ENCODE data around the gene CPNE5.

The CPNE5 gene

GRCh38 chr6:36787210-36787609, 52.0 kb downstream of the CPNE5 start:
- TF ChIP-seq ZBTB7A (IDR thresholded peaks at IDR 0.05; ENCODE audit: low read depth): no peak
- TF ChIP-seq NFIC (IDR thresholded peaks at IDR 0.05): no peak
- TF ChIP-seq USF1 (IDR thresholded peaks at IDR 0.05): no peak
- TF ChIP-seq TCF12 (IDR thresholded peaks at IDR 0.05; ENCODE audit: low read depth): no peak
- no peak for TF ChIP-seq FOXM1 (IDR thresholded peaks at IDR 0.05; ENCODE audit: borderline replicate concordance, low read depth)
- no peak for TF ChIP-seq RAD21 (IDR thresholded peaks at IDR 0.05; ENCODE audit: low read depth)
- no peak for TF ChIP-seq EP300 (IDR thresholded peaks at IDR 0.05; ENCODE audit: borderline replicate concordance)
- TF ChIP-seq CREB1 (IDR thresholded peaks at IDR 0.05; ENCODE audit: low read depth): no peak
- TF ChIP-seq CEBPB (IDR thresholded peaks at IDR 0.05): no peak
- TF ChIP-seq YY1 (IDR thresholded peaks at IDR 0.05; ENCODE audit: low read depth): no peak
- TF ChIP-seq EGR1 (IDR thresholded peaks at IDR 0.05): no peak
- no peak for TF ChIP-seq REST (IDR thresholded peaks at IDR 0.05; ENCODE audit: low read depth)
- no peak for TF ChIP-seq TAF1 (IDR thresholded peaks at IDR 0.05; ENCODE audit: low read depth)
- no peak for TF ChIP-seq MAX (IDR thresholded peaks at IDR 0.05)
- no peak for TF ChIP-seq TEAD4 (IDR thresholded peaks at IDR 0.05)

GRCh38 chr6:36786055-36786675, 53.1 kb downstream of the CPNE5 start:
- TF ChIP-seq TCF12 (IDR thresholded peaks at IDR 0.05; ENCODE audit: low read depth): no peak
- no peak for TF ChIP-seq TEAD4 (IDR thresholded peaks at IDR 0.05)
- no peak for TF ChIP-seq MAX (IDR thresholded peaks at IDR 0.05)
- no peak for TF ChIP-seq CEBPB (IDR thresholded peaks at IDR 0.05)
- no peak for TF ChIP-seq REST (IDR thresholded peaks at IDR 0.05; ENCODE audit: low read depth)
- TF ChIP-seq ZBTB7A (IDR thresholded peaks at IDR 0.05; ENCODE audit: low read depth): no peak
- TF ChIP-seq YY1 (IDR thresholded peaks at IDR 0.05; ENCODE audit: low read depth): no peak
- TF ChIP-seq CREB1 (IDR thresholded peaks at IDR 0.05; ENCODE audit: low read depth): no peak
- no peak for TF ChIP-seq FOXM1 (IDR thresholded peaks at IDR 0.05; ENCODE audit: borderline replicate concordance, low read depth)
- no peak for TF ChIP-seq USF1 (IDR thresholded peaks at IDR 0.05)
- no peak for TF ChIP-seq RAD21 (IDR thresholded peaks at IDR 0.05; ENCODE audit: low read depth)
- no peak for TF ChIP-seq TAF1 (IDR thresholded peaks at IDR 0.05; ENCODE audit: low read depth)
- no peak for TF ChIP-seq EGR1 (IDR thresholded peaks at IDR 0.05)
- TF ChIP-seq EP300 (IDR thresholded peaks at IDR 0.05; ENCODE audit: borderline replicate concordance): no peak
- TF ChIP-seq NFIC (IDR thresholded peaks at IDR 0.05): no peak

GRCh38 chr6:36784376-36784636, 54.9 kb downstream of the CPNE5 start:
- no peak for TF ChIP-seq TAF1 (IDR thresholded peaks at IDR 0.05; ENCODE audit: low read depth)
- no peak for TF ChIP-seq EGR1 (IDR thresholded peaks at IDR 0.05)
- TF ChIP-seq REST (IDR thresholded peaks at IDR 0.05; ENCODE audit: low read depth): no peak
- no peak for TF ChIP-seq TCF12 (IDR thresholded peaks at IDR 0.05; ENCODE audit: low read depth)
- no peak for TF ChIP-seq USF1 (IDR thresholded peaks at IDR 0.05)

- TF ChIP-seq EGR1 (IDR thresholded peaks at IDR 0.05): no peak
- no peak for TF ChIP-seq YY1 (IDR thresholded peaks at IDR 0.05; ENCODE audit: low read depth)
- TF ChIP-seq TEAD4 (IDR thresholded peaks at IDR 0.05): no peak
- TF ChIP-seq CEBPB (IDR thresholded peaks at IDR 0.05): no peak
- no peak for TF ChIP-seq FOXM1 (IDR thresholded peaks at IDR 0.05; ENCODE audit: borderline replicate concordance, low read depth)
- TF ChIP-seq TAF1 (IDR thresholded peaks at IDR 0.05; ENCODE audit: low read depth): no peak
- TF ChIP-seq RAD21 (IDR thresholded peaks at IDR 0.05; ENCODE audit: low read depth): no peak
- TF ChIP-seq REST (IDR thresholded peaks at IDR 0.05; ENCODE audit: low read depth): no peak
- TF ChIP-seq ZBTB7A (IDR thresholded peaks at IDR 0.05; ENCODE audit: low read depth): no peak
- TF ChIP-seq EP300 (IDR thresholded peaks at IDR 0.05; ENCODE audit: borderline replicate concordance): no peak
- no peak for TF ChIP-seq MAX (IDR thresholded peaks at IDR 0.05)
- no peak for TF ChIP-seq CREB1 (IDR thresholded peaks at IDR 0.05; ENCODE audit: low read depth)
- TF ChIP-seq USF1 (IDR thresholded peaks at IDR 0.05): no peak
- TF ChIP-seq TCF12 (IDR thresholded peaks at IDR 0.05; ENCODE audit: low read depth): no peak
- TF ChIP-seq NFIC (IDR thresholded peaks at IDR 0.05): no peak
Observed at GRCh38 chr6:36783603-36784375, 55.5 kb downstream of the CPNE5 start.
